ENCODE results near the gene BIRC2. TPM values are rescaled to one million over a fixed set of nuclear protein-coding genes. Genes with fewer than 3 reads are reported as not detected.

The BIRC2 gene
- total RNA-seq, 1 experiment from 2014 or later = 28.2 TPM

DNA sequence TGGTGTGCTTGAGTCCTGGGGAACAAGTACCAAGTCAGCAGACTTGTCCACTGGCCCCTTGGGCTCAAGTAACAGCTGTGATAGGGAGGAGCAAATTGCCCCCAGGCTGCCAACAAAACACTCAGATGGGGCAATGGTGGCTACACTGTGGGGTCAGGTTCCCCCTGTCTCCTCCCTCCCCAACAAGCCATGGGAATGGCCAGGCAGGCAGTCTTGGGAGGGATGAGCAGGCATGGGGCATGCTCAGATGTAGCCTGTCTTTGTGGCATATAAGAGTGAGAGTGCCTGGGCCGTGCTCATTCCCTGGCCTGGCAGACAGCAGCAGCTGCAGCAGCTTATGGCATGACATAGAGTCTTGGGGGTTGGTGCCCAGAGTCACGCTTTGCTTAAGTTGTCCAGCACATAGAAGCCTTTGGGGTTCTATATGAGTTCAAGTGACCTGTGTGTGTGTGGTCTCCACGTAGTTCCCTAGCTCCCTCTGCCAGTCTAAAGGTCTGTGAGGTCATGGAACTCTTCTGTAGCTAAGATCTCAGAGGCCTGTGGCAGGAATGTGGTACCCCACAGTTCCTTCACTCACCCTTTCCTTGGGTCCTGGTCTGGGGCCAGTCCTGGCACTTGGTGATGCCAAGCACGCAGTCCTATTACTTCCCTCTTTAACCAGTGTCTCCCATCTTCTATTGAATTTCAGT is 44.7 kb downstream of the BIRC2 start:
- Histone ChIP-seq H3K4ac (ENCODE audit: low read depth, low read length) (no peak overlapping the region), H4K5ac (ENCODE audit: insufficient read length, low read depth, low read length) (no peak overlapping the region), H3K79me1 (ENCODE audit: insufficient read depth, low read depth, low read length, poor library complexity, severe bottlenecking) (no peaks in the 10 kb centered on the region), H2BK15ac (ENCODE audit: low read depth, low read length) (no peak overlapping the region), H3K9ac (ENCODE audit: extremely low read depth, insufficient read length, low read length) (no peak overlapping the region), H3K23ac (ENCODE audit: insufficient read length, low read depth, low read length) (no peak overlapping the region), H2BK12ac (ENCODE audit: insufficient read length, low read depth, low read length) (no peak overlapping the region), H4K20me1 (ENCODE audit: control insufficient read depth, insufficient read depth, insufficient read length) (no peaks in the 10 kb centered on the region), H3K4me2 (ENCODE audit: insufficient read depth, insufficient read length, low read length) (no peak overlapping the region), H3K14ac (ENCODE audit: insufficient read depth, low read length) (no peak overlapping the region), H3K27ac (ENCODE audit: insufficient read length, low read depth, low read length) (no peak overlapping the region), H3K18ac (ENCODE audit: insufficient read length, low read depth, low read length) (no peak overlapping the region), H2AK5ac (ENCODE audit: insufficient read length, low read length) (no peak overlapping the region), H2AFZ (ENCODE audit: low read length) (no peak overlapping the region), H2BK20ac (ENCODE audit: low read depth, low read length, poor library complexity, severe bottlenecking) (no peak overlapping the region), H3K23me2 (ENCODE audit: insufficient read length, low read depth, low read length, poor library complexity, severe bottlenecking) (no peaks in the 10 kb centered on the region), H4K8ac (replicated peaks; ENCODE audit: insufficient read length, low read depth, low read length) (no peak overlapping the region), H3K27me3 (ENCODE audit: insufficient read depth, low read length) (no peaks in the 10 kb centered on the region), H2BK5ac (ENCODE audit: insufficient read length, low read length) (no peak overlapping the region), H3K79me2 (ENCODE audit: insufficient read depth, low read length) (no peaks in the 10 kb centered on the region), H3K56ac (ENCODE audit: insufficient read length, low read depth, low read length) (no peak overlapping the region), H3K4me1 (ENCODE audit: insufficient read depth, low read length) (no peaks in the 10 kb centered on the region), H3T11ph (ENCODE audit: low read length) (no peak overlapping the region), H2BK120ac (ENCODE audit: low read depth, low read length, poor library complexity, severe bottlenecking) (no peak overlapping the region), H3K9me3 (ENCODE audit: control insufficient read depth, low read depth, low read length) (no peaks in the 10 kb centered on the region), H4K91ac (ENCODE audit: insufficient read length, low read depth, low read length) (no peak overlapping the region)
- WGBS (ENCODE audit: extremely low coverage, insufficient read length, low lambda C conversion rate) = no CpG with 5 or more reads among the region's 4 CpGs
- TF ChIP-seq, protein P1, sequence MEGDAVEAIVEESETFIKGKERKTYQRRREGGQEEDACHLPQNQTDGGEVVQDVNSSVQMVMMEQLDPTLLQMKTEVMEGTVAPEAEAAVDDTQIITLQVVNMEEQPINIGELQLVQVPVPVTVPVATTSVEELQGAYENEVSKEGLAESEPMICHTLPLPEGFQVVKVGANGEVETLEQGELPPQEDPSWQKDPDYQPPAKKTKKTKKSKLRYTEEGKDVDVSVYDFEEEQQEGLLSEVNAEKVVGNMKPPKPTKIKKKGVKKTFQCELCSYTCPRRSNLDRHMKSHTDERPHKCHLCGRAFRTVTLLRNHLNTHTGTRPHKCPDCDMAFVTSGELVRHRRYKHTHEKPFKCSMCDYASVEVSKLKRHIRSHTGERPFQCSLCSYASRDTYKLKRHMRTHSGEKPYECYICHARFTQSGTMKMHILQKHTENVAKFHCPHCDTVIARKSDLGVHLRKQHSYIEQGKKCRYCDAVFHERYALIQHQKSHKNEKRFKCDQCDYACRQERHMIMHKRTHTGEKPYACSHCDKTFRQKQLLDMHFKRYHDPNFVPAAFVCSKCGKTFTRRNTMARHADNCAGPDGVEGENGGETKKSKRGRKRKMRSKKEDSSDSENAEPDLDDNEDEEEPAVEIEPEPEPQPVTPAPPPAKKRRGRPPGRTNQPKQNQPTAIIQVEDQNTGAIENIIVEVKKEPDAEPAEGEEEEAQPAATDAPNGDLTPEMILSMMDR (conservative IDR thresholded peaks at IDR 0.05) = no peak
- DNase-seq = no peak
- Mint-ChIP-seq H3K9me3 (no peaks in the 10 kb centered on the region; a peak in 1 of 5 replicates), H3K27ac (no peak overlapping the region), H3K36me3 (ENCODE audit: insufficient read depth in 1 of 3, low read depth in 3 of 3) (peaks cover 3 to 21% (median 12%) of the 10 kb centered on the region in 3 experiments; a peak in 4 of 7 replicates), H3K27me3 (ENCODE audit: low read depth) (no peaks in the 10 kb centered on the region), H3K4me1 (peaks cover 0 to 6% of the 10 kb centered on the region in 2 experiments; a peak in 2 of 4 replicates), H3K4me3 (no peak overlapping the region)
